Nucleus accumbens (tissue), 56 donors: ENCODE data around the gene SAE1.

Experiments used
- DNase-seq, 56 donors: peaks; one replicate each; lab custom pipeline; 2025; lab: John Stamatoyannopoulos, UW

Gene SAE1

DNA sequence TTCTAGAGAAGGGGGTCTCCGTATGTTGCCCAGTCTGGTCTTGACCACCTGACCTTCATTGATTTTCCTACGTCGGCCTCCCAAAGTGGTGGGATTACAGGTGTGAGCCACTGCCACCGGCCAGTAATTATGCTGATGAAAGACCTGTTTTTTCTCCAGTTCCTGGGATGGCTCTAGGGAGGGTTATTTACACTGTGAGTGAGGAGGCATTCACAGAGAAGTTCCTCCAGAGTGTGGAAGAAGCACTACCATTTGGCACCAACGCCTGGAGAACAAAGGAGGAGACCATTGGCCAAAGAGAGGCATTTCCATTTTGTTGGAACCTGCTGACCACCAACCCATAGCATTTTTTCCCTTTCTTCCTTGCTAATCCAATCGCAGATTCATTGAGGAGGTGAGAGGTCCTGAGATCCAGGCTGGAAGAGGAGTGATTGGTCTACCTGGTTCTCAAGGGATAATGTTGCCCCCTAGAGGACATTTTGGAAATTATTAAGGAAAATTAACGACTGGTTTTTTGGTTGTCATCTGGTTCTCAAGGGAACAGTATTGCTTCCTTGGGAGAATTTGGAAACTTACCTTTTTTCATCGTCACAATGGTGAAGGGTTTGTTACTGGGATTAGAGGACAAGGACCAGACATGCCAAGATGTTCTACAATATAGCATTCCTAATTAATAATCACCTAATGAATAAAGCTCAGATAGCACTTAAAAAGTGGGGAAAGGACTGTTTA is 5.5 kb upstream of the SAE1 start:
- DNase-seq = peak in 7 of 56 donors; percentile 1 to 46 (median 11)

- DNase-seq = no peak
Measured at GRCh38 chr19:47125669-47125938, 5.0 kb upstream of the SAE1 start.

GRCh38 chr19:47129579-47129978 is 1.1 kb upstream of the SAE1 start:
- DNase-seq = no peak

- no peak for DNase-seq
Measured at GRCh38 chr19:47130120-47130588, 481 bp upstream of the SAE1 start.

DNA sequence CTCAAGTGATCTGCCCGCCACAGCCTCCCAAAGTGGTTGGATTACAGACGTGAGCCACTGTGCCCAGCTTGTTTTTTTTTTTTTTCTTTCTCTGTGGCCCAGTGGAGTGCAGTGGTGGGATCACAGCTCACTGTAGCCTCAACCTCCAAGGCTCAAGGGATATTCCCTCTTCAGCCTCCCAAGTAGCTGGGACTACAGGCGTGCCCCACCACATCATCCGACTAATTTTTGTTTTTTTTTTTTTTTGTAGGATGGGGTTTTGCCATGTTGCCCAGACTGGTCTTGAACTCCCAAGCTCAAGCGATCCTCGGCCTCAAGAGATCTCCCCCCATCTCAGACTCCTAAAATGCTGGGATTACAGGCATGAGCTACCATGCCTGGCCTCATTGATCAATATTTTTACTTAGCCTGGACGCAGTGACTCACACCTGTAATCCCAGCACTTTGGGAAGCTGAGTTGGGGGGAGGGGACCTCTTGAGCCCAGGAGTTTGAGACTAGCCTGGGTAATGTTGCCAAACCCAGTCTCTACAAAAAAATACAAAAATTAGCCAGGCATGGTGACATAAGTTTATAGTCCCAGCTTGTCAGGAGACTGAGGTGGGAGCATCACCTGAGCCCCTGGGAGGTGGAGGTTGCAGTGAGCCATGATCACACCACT is 1.7 kb downstream of the SAE1 start:
- DNase-seq = no peak

DNA sequence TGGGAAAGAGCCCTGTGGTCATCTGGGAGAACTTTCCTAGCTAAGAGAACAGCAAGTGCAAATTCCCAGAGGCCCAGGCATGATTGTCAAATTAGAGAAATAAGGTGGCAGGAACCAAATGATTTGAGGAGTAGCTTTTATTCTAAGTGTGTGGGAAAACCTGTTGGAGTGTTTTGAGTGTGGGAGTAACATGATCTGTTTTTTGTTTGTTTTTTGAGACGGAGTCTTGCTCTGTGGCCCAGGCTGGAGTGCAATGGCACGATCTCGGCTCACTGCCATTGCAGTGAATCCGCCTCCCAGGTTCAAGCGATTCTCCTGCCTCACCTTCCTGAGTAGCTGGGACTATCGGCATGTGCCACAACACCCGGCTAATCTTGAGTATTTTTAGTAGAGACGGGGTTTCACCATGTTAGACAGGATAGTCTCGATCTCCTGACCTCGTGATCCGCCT is 2.4 kb downstream of the SAE1 start:
- DNase-seq = no peak

- DNase-seq = no peak
Measured at GRCh38 chr19:47134545-47134944, 3.9 kb downstream of the SAE1 start.

GRCh38 chr19:47135156-47135555 is 4.5 kb downstream of the SAE1 start:
- no peak for DNase-seq

GRCh38 chr19:47141252-47141651 is 10.6 kb downstream of the SAE1 start:
- peak in 14 of 56 donors; percentile 0 to 55 (median 24) for DNase-seq

GRCh38 chr19:47141695-47142094 is 11.1 kb downstream of the SAE1 start:
- DNase-seq = no peak

DNA sequence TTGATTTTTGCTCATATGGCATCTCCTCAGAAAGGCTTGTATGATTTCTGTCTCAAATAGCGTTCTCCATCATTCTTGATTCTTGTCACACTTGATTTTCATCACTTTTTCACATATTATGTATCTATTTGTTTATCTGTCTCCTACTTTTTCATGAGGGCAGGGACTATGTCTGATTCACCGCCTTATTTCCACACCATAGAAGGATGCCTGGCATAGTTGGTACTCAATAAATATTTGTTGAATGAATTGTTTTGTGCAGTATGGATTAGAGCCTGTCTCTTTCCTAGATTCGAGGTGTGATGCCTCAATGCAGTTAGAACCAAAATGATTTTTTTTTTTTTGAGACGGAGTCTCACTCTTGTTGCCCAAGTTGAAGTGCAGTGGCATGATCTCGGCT is 12.1 kb downstream of the SAE1 start:
- DNase-seq = no peak

GRCh38 chr19:47143322-47144073 is 12.9 kb downstream of the SAE1 start:
- no peak for DNase-seq

GRCh38 chr19:47144630-47145029 is 14.0 kb downstream of the SAE1 start:
- DNase-seq = no peak

DNA sequence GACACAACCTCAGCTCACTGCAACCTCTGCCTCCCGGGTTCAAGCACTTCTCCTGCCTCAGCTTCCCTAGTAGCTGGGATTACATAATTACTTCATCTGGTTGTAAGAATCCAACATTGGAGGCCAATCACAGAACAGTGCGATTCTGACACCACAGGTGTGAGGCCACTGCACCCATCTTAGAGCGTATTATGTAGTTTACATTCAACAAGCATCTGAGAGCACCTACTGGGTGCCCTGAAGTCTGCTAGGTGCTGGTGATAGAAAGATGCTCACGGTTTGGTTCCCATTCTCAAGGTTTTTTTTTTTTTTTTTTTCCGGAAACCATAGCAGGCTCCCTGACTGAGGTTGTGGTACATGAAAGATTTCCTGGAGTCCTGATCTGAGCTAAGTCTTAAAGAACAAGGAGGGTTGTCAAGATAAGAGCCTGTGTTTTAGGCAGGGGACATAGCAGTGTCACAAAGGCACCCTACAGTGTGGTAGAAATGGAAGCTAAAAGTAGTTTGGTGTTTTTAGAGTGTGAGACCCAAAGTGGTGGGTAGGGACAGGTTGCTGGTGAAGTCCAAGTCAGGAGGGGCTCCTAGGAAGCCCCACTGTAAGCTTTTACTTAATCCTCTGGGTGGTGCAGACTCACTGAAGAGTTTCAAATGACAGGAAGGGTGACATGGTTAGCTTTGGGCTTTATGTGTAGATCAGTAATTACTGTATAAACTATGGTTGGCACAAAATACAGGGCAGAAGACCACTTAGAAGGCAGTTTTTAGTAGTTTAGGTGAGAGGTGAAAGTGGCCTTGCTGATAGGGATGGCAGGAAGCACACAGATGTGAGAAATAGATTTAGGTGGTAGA is 15.2 kb downstream of the SAE1 start:
- no peak for DNase-seq

DNA sequence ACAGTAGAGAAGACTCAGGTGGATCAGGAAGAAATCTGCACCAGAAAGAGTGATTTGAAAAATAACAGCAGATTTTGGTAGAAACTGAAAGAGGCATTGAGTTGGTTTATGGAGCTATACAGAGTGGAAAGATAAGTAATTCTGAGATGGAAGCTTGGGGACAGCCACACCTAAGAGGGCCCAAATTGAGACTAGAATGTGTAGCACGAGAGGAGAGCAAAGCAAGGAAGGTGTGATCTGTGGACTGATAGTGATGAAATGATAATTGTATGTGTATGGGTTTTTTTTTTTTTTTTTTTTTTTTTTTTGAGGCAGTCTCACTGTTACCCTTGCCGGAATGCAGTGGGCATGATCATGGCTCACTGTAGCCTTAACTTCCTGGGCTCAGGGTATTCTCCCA is 16.3 kb downstream of the SAE1 start:
- no peak for DNase-seq

DNA sequence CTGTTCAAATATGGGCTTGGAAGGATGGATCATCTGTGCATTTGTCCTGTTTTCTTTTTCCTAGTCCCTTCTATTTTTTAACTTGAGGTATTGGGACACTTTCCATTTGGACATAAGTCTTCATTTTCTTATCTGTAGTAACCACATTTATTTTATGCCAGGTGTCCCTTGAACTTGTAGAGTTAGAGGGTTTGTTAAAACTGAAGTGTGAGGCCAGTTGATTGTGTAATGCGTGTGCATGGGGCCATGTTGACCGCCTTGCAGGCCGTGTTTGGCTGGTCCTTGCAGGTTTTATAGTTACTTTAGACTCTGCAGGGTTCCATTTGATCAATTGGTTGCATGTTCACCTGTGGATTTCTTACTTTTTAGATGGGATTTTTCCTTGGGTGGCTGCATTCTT is 21.0 kb downstream of the SAE1 start:
- DNase-seq = no peak

GRCh38 chr19:47152205-47152604 is 21.6 kb downstream of the SAE1 start:
- no peak for DNase-seq

GRCh38 chr19:47152632-47153031 is 22.0 kb downstream of the SAE1 start:
- DNase-seq = no peak

DNA sequence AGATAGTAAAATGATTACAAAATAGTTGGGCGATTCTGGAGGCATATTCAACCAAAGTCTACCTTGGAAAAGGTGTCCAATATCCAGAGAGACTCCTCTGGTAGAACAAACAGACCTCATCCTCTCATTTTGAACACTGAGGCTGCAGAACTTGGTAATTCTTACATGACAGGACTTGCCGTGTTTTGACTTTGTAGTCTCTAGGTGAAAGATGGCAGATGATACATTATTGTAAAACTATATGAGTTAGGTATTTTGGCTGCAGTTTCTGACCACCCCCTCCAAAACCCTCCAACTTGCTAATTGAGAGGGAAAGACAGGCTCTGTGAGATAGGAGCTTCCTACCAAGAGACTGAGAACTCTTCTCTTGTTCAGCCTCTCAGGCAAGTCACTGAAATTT is 22.6 kb downstream of the SAE1 start:
- DNase-seq = no peak

DNA sequence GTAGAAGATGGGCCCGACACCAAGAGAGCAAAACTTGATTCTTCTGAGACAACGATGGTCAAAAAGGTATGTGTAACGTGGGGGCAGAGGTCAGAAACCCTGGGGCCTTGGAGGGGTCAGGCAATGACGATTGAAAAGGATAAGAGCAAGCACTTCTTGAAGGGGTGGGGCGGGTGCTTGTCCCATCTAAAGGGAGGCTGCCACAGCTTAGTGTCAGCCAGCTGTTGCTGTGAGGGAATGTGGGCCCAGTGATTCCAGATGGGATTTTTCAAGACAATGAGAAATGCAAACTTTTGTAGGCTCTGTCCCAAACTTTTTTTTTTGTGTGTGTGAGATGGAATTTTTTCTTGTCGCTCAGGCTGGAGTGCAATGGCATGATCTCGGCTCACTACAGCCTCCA is 24.5 kb downstream of the SAE1 start:
- DNase-seq = no peak
